DMS53 treated with DMSO at 0.1 percent for 48 hours (cell line): Measurements from ENCODE around the gene SCAPER.
A peak's percentile ranks its signal among the peaks of the same experiment; 100 is the strongest.
"Not testable (repeated sequence)": the region's sequence is repeated elsewhere in the genome, so short reads cannot be mapped to it uniquely, and the experiment has no call there.

ENCODE experiments used
- DNase-seq: peaks from one replicate; lab custom pipeline; 2025; ENCODE audit not compliant: unreplicated experiment; lab: John Stamatoyannopoulos, UW

The SCAPER gene

GRCh38 chr15:76863693-76864092 lies 41.4 kb downstream of the SCAPER start:
- DNase-seq = no peak

- no peak for DNase-seq
These were observed 42.0 kb downstream of the SCAPER start for GRCh38 chr15:76863123-76863522.

- no peak for DNase-seq
These were observed 43.2 kb downstream of the SCAPER start for GRCh38 chr15:76861815-76862397.

GRCh38 chr15:76860201-76860600 lies 44.9 kb downstream of the SCAPER start:
- DNase-seq = no peak

- DNase-seq = not testable (repeated sequence)
These were observed 54.8 kb downstream of the SCAPER start for GRCh38 chr15:76850367-76850766.

- DNase-seq = peak; percentile 72
These were observed 58.4 kb downstream of the SCAPER start for GRCh38 chr15:76846782-76847181.

GRCh38 chr15:76844096-76844495 lies 61.0 kb downstream of the SCAPER start:
- no peak for DNase-seq

- DNase-seq = no peak
These were observed 61.9 kb downstream of the SCAPER start for GRCh38 chr15:76843269-76843668.

GRCh38 chr15:76840830-76841460 lies 64.2 kb downstream of the SCAPER start:
- DNase-seq = peak; percentile 10

GRCh38 chr15:76839173-76839572 lies 66.0 kb downstream of the SCAPER start:
- DNase-seq = no peak

- DNase-seq = no peak
These were observed 67.7 kb downstream of the SCAPER start for GRCh38 chr15:76837474-76837873.

- DNase-seq = no peak
These were observed 75.2 kb downstream of the SCAPER start for GRCh38 chr15:76829939-76830338.

GRCh38 chr15:76823890-76824289 lies 81.2 kb downstream of the SCAPER start:
- DNase-seq = peak; percentile 62

GRCh38 chr15:76823303-76823702 lies 81.8 kb downstream of the SCAPER start:
- no peak for DNase-seq

- not testable (repeated sequence) for DNase-seq
These were observed 86.2 kb downstream of the SCAPER start for GRCh38 chr15:76818926-76819325.

- no peak for DNase-seq
These were observed 89.7 kb downstream of the SCAPER start for GRCh38 chr15:76815421-76815820.

- DNase-seq = no peak
These were observed 92.8 kb downstream of the SCAPER start for GRCh38 chr15:76812381-76812780.

GRCh38 chr15:76809412-76810103 lies 95.6 kb downstream of the SCAPER start:
- DNase-seq = no peak

GRCh38 chr15:76803049-76803571 lies 102.0 kb downstream of the SCAPER start:
- DNase-seq = no peak

- no peak for DNase-seq
These were observed 102.7 kb downstream of the SCAPER start for GRCh38 chr15:76802411-76802810.

GRCh38 chr15:76799760-76800159 lies 105.4 kb downstream of the SCAPER start:
- no peak for DNase-seq

- no peak for DNase-seq
These were observed 109.9 kb downstream of the SCAPER start for GRCh38 chr15:76795217-76795616.
